Stimulated activated CD4-positive, alpha-beta T cell treated with anti-CD3 and anti-CD28 coated beads, TNF-alpha, amount 100 ng/mL, for 24 hours (primary cell): ENCODE measurements around the gene PLK5.
"Not testable (repeated sequence)": the region's sequence is repeated elsewhere in the genome, so short reads cannot be mapped to it uniquely, and the experiment has no call there.

Experiments used
- DNase-seq, 3 experiments: peaks; one replicate each; pipeline ENCODE4 v3.0.0-alpha.2; 2020; ENCODE audit warnings: low read depth in 3 of 3

PLK5 gene

GRCh38 chr19:1491114-1491848, 32.6 kb upstream of the PLK5 start, which contains the start of gene REEP6:
TSS of gene REEP6 (plus strand) at chr19:1491181. CDS start at chr19:1491270, 89 bp downstream.
- no peak for DNase-seq

GRCh38 chr19:1491849-1492170, 32.1 kb upstream of the PLK5 start:
- no peak for DNase-seq

GRCh38 chr19:1492474-1493006, 31.3 kb upstream of the PLK5 start:
- DNase-seq = no peak

DNA sequence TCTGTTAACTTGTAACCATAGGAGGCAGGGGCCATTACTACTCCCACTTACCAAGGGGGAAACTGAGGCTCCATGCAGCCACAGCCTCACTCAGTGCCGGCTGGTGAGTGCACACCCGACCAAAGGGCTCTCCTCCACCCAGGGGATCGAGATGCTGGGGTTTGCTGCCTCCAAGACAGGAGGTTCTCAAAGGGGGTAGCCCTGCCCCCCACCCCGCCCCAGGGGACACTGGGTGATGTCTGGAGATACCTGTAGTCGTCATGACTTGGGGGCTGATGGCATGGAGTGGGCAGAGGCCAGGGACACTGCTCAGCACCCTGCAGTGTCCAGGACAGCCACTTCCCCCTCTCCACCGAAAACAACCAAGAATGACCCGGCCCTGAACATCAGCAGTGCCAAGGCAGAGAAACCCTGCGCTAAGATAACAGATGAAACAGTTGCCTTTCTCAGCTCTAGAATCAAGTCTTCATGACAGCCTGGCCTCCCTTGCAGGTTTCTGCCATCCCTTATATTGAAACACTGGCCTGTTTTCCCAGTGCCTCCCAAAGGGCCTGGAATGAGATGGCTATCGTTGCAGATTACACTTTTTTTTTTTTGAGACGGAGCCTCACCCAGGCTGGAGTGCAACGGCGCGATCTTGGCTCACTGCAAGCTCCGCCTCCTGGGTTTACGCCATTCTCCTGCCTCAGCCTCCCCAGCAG, 29.6 kb upstream of the PLK5 start:
- DNase-seq = no peak

GRCh38 chr19:1495051-1495798, 28.7 kb upstream of the PLK5 start:
- no peak for DNase-seq

DNA sequence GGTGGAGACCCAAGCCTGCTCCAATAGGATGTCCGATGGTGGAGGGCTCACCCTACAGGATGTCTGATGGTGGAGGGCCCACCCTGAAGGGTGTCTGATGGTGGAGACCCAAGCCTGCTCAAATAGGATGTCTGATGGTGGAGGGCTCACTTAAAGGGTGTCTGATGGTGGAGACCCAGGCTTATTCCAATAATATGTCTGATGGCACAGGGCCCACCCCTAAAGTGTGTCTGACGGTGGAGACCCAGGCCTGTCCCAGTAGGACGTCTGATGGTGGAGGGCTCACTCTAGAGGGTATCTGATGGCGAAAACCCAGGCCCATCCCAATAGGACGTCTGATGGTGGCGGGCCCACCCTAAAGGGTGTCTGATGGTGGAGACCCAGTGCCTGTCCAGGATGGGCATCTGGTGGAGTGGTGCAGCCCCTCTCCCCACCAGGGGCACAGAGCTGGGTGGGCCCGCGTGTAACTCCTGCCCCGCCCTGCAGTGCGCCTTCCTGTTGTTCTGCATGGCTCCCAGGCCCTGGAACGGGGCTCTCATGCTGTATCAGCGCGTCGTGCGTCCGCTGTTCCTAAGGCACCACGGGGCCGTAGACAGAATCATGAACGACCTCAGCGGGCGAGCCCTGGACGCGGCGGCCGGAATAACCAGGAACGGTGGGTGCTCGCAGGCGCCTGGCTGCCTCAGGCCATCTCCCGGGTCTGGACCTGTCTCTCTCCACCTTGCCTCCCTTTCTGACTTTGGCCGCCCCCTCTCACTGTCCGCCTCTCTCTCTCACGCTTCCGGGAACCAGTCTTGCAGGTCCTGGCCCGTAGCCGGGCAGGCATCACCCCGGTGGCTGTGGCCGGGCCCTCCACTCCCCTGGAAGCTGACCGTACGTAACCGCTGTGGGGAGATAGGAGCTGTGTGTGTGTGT, 27.8 kb upstream of the PLK5 start:
- DNase-seq = no peak

DNA sequence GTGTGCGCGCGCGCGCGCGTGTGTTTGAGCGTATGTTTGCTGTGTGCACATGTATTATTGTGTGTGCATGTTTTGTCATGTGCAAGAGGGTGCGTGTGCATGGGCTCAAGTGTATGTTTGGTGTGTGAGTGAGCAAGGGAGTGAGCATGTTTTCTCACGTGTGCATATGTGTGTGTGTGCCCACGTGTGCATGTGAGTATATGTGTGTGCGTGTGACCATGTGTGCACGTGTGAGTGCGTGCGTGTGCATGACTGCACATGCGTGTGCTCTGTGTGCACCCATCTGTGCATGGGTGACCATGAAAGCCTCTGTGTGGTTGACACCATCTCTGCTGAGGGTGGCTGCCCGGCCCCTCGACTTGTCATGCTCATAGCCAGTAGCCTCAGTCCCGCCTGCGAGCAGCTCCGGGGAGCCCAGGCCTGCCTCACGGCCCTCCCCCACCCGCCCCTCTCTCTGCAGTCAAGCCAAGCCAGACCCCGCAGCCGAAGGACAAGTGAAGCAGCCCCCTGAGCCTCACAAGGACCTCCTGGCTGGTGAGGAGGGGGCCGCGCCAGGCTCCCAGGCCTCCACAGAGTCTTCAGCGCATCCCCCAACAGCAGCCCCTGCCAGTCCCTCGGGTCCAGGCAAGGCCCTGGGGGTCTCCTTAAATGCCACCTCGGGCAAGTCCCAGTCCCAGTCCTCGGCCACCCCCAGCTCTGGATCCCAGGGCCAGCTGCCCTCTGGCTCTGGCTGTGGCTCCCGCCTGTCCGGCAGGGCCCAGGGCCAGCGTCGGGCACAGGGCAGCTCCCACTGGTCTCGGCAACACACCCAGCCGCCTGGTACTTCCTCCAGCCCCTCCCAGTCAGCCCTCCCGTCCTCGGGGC, 26.9 kb upstream of the PLK5 start:
- no peak for DNase-seq

- no peak for DNase-seq
These were observed 26.2 kb upstream of the PLK5 start for GRCh38 chr19:1497578-1498235.

DNA sequence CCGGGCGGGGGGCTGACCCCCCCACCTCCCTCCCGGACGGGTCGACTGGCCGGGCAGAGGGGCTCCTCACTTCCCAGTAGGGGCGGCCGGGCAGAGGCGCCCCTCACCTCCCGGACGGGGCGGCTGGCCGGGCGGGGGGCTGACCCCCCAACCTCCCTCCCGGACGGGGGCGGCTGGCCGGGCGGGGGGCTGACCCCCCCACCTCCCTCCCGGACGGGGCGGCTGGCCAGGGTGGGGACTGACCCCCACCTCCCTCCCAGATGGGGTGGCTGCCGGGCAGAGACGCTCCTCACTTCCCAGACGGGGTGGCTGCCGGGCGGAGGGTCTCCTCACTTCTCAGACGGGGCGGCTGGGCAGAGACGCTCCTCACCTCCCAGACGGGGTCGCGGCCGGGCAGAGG, 24.6 kb upstream of the PLK5 start:
- DNase-seq = not testable (repeated sequence)

GRCh38 chr19:1501200-1501595, 22.7 kb upstream of the PLK5 start:
- DNase-seq = no peak

GRCh38 chr19:1502433-1503088, 21.3 kb upstream of the PLK5 start:
- DNase-seq = no peak

GRCh38 chr19:1503089-1503924, 20.6 kb upstream of the PLK5 start:
- peak; percentile 42 to 74 (median 44) for DNase-seq

DNA sequence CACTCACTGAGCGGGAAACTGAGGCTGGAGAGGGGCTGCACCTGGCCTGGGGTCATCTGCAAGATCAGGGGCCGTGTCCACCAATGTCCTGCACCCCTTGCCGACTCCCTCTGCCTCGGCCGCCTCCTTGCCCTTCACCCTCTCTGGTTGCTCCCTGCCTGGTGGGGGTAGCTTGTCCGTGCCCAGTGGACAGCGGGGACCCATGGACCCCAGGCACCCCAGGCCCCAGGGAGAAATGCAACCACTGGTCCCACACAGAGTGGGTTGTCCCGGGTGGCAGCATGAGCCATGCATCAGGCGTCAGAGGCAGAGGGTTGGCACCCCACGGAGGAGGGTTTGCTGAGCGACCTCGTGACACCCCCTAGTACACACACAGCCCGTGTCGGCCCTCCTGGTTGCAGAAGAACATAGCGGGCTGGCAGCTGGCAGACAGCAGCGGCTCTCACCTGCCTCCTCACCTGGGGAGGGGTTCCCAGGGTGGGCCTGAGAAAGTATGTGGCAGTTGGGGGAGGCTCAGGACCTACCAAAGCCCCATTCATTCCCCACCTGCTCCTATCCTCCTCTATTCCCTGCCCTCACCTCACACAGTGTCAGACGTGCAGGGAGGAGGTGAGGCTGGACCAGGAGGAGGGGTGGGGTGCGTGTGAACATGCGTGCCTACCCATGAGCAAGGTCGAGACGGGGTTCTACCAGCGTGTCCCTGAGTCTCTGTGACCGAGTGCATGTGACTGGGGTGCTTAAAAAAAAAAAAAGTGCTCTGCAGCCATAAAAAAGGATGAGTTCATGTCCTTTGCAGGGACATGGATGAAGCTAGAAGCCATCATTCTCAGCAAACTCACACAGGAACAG, 19.7 kb upstream of the PLK5 start:
- no peak for DNase-seq

- no peak for DNase-seq
These were observed 18.9 kb upstream of the PLK5 start for GRCh38 chr19:1505012-1505411.

GRCh38 chr19:1505991-1506881, 17.6 kb upstream of the PLK5 start:
- DNase-seq = no peak

- DNase-seq = no peak
These were observed 16.7 kb upstream of the PLK5 start for GRCh38 chr19:1507192-1507660.
